Mesenchymal stem cell (in vitro differentiated cells and primary cell): Measurements from ENCODE around the gene KCNJ18.
"Not testable (repeated sequence)": the region's sequence is repeated elsewhere in the genome, so short reads cannot be mapped to it uniquely, and the experiment has no call there.

Source experiments
- DNase-seq: peaks from one replicate; pipeline ENCODE4 v3.0.0-alpha.2; 2013
- H2AFZ ChIP-seq: one replicate; pipeline ENCODE4 v1.6.1; 2013; ENCODE audit warnings: low read depth, mild to moderate bottlenecking, control low read depth, inconsistent platforms, low read length, moderate library complexity
- H2AK5ac ChIP-seq: 2 replicates; pipeline ENCODE4 v1.6.1; 2013; ENCODE audit warnings: low read length, moderate library complexity, mild to moderate bottlenecking, inconsistent platforms; ENCODE audit not compliant: severe bottlenecking
- H2BK120ac ChIP-seq: one replicate; pipeline ENCODE4 v1.6.1; 2013; ENCODE audit warnings: low read depth, mild to moderate bottlenecking, inconsistent platforms, low read length, moderate library complexity
- H2BK12ac ChIP-seq, 2 experiments: one replicate each; pipeline ENCODE4 v1.6.1; 2013; ENCODE audit warnings: inconsistent platforms in 2 of 2, low read length in 2 of 2, mild to moderate bottlenecking in 2 of 2, moderate library complexity in 2 of 2, control low read depth in 1 of 2
- H2BK15ac ChIP-seq: one replicate; pipeline ENCODE4 v1.6.1; 2013; ENCODE audit warnings: mild to moderate bottlenecking, low read depth, inconsistent platforms; ENCODE audit not compliant: poor library complexity, severe bottlenecking
- H2BK5ac ChIP-seq: 2 replicates; pipeline ENCODE4 v1.6.1; 2013; ENCODE audit warnings: low read depth, mild to moderate bottlenecking, low read length, control low read depth, inconsistent platforms; ENCODE audit not compliant: poor library complexity, severe bottlenecking
- H3K14ac ChIP-seq, 2 experiments: one replicate each; pipeline ENCODE4 v1.6.1; 2013; ENCODE audit warnings: inconsistent platforms in 2 of 2, low read length in 2 of 2, control low read depth in 1 of 2, mild to moderate bottlenecking in 1 of 2, moderate library complexity in 1 of 2
- H3K18ac ChIP-seq, 2 experiments: one replicate each; pipeline ENCODE4 v1.6.1; 2013; ENCODE audit warnings: inconsistent platforms in 2 of 2, low read length in 2 of 2, control low read depth in 1 of 2, low read depth in 1 of 2, mild to moderate bottlenecking in 1 of 2
- H3K23ac ChIP-seq, 2 experiments: one replicate each; pipeline ENCODE4 v1.6.1; 2013; ENCODE audit warnings: inconsistent platforms in 2 of 2, low read length in 2 of 2, mild to moderate bottlenecking in 2 of 2, moderate library complexity in 2 of 2, control low read depth in 1 of 2
- H3K27ac ChIP-seq: 2 replicates; pipeline ENCODE4 v1.5.1; 2013; ENCODE audit warnings: mild to moderate bottlenecking, moderate library complexity, low read length, control low read depth, inconsistent platforms; ENCODE audit not compliant: poor library complexity, severe bottlenecking
- H3K27me3 ChIP-seq, 2 experiments: 2 replicates each; pipeline versions ENCODE4 v1.6.1 to v1.7.0; 2013; ENCODE audit warnings: low read length in 2 of 2, mild to moderate bottlenecking in 2 of 2, moderate library complexity in 2 of 2, control low read depth in 1 of 2, inconsistent platforms in 1 of 2; ENCODE audit not compliant: control insufficient read depth in 1 of 2, insufficient read depth in 1 of 2
- H3K36me3 ChIP-seq, 2 experiments: 2 replicates each; pipeline versions ENCODE4 v1.6.1 to v1.7.0; 2013; ENCODE audit warnings: low read length in 2 of 2, control low read depth in 1 of 2, inconsistent platforms in 1 of 2, low read depth in 1 of 2, mild to moderate bottlenecking in 1 of 2; ENCODE audit not compliant: insufficient read depth in 2 of 2, control insufficient read depth in 1 of 2
- H3K4ac ChIP-seq, 2 experiments: one replicate each; pipeline ENCODE4 v1.6.1; 2013; ENCODE audit warnings: inconsistent platforms in 2 of 2, low read length in 2 of 2, mild to moderate bottlenecking in 2 of 2, moderate library complexity in 2 of 2, control low read depth in 1 of 2, low read depth in 1 of 2
- H3K4me1 ChIP-seq: 2 replicates; pipeline ENCODE4 v1.6.1; 2013; ENCODE audit warnings: low read depth, low read length, control low read depth; ENCODE audit not compliant: control insufficient read depth, insufficient read depth
- H3K4me2 ChIP-seq: 2 replicates; pipeline ENCODE4 v1.6.1; 2013; ENCODE audit warnings: low read length, mild to moderate bottlenecking, inconsistent platforms; ENCODE audit not compliant: poor library complexity, severe bottlenecking
- H3K4me3 ChIP-seq, 2 experiments: 2 replicates each; pipeline versions ENCODE4 v1.5.1 to v1.7.0; 2013; ENCODE audit warnings: low read length in 2 of 2, mild to moderate bottlenecking in 2 of 2, control low read depth in 1 of 2, low read depth in 1 of 2; ENCODE audit not compliant: insufficient read depth in 1 of 2
- H3K79me1 ChIP-seq: replicated peaks from 2 replicates; pipeline ENCODE4 v1.6.1; 2013; ENCODE audit warnings: mild to moderate bottlenecking, control low read depth, low read length, inconsistent platforms; ENCODE audit not compliant: poor library complexity, severe bottlenecking
- H3K9ac ChIP-seq: 2 replicates; pipeline ENCODE4 v1.7.0; 2013; ENCODE audit warnings: mild to moderate bottlenecking, low read length, moderate library complexity
- H3K9me3 ChIP-seq: 2 replicates; pipeline ENCODE4 v1.7.0; 2013; ENCODE audit warnings: mild to moderate bottlenecking, low read length; ENCODE audit not compliant: control insufficient read depth
- H4K8ac ChIP-seq: one replicate; pipeline ENCODE4 v1.6.1; 2013; ENCODE audit warnings: inconsistent platforms, mild to moderate bottlenecking, low read length, moderate library complexity
- H4K91ac ChIP-seq: one replicate; pipeline ENCODE4 v1.6.1; 2013; ENCODE audit warnings: mild to moderate bottlenecking, low read length, inconsistent platforms
- WGBS: methylation state at CpG from one replicate; pipeline ENCODE4 v1.1.7; 2013; ENCODE audit warnings: mixed read lengths; 5-methylcytosine and 5-hydroxymethylcytosine counted together

Gene KCNJ18

DNA sequence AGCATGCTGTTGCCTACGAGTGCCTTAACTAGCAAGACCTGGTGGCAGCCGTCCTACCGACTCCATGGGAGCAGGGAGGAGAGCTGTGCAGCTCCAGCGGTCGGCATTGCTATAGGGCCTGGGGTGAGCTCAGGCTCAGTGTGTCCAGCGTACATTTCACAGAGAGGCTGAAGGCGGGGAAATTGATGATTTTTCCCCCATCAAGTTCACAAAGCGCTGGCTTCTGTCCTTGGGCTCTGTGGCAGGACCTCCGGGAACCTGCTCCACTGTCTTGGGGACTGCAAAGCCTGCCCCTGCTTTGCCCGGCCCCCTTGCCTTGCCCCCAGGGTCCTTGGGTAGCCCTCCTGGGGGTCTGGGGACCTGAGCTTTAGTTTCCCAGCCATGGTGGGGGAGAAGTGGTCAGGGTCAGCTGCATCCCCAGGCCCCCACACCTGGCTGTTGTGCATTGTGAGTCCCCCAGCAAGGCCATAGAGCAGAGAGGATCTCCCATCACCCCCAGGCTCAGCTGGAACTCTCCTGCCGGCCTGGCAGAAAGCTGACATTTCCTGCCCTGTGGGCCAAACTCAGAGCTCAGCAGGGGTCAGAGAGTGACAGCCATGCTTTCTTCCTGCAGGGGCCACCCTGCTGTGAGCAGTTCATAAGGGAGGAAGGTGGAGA, 3.9 kb upstream of the KCNJ18 start:
- Histone ChIP-seq H2BK15ac (no peak overlapping the region), H3K36me3 (no peaks in the 10 kb centered on the region), H2BK5ac (no peak overlapping the region), H2BK12ac (no peak overlapping the region), H3K23ac (no peak overlapping the region), H3K4me3 (no peak overlapping the region), H2BK120ac (no peak overlapping the region), H3K14ac (no peak overlapping the region), H3K18ac (no peak overlapping the region), H3K4ac (no peak overlapping the region), H3K4me1 (no peaks in the 10 kb centered on the region), H2AK5ac (no peak overlapping the region), H3K9me3 (no peaks in the 10 kb centered on the region), H2AFZ (no peak overlapping the region), H3K79me1 (no peaks in the 10 kb centered on the region), H3K9ac (no peak overlapping the region), H4K91ac (no peak overlapping the region), H3K27me3 (no peaks in the 10 kb centered on the region), H3K27ac (no peak overlapping the region), H3K4me2 (no peak overlapping the region), H4K8ac (no peak overlapping the region)
- WGBS: 67% methylated on average over 11 of the region's 11 CpGs
- no peak for DNase-seq

DNA sequence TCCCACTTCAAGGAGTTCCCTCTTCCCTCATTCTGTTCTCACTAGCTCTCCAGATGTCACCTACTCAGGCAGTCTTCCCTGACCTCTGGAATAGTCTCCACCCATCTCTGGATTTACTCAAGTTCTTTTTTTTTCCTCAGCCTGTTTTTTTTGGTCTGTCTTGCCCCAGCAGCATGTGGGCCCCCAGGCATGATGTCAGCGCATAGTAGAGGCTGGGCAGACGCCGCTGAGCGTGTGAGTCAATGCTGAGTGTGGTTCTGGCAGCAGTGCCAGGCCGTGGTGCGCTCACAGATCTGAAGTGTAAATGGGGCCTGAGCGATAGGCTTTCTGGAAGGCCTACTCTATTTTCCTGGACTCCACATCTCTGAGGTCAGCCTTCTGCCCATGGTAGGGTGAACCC, 2.7 kb upstream of the KCNJ18 start:
- 77% methylated on average over 6 of the region's 7 CpGs for WGBS
- Histone ChIP-seq H3K9ac (peak overlapping the region; percentile 59), H2AFZ (no peak overlapping the region), H3K18ac (no peak overlapping the region), H3K9me3 (no peaks in the 10 kb centered on the region), H2BK12ac (no peak overlapping the region), H2BK5ac (no peak overlapping the region), H3K36me3 (no peaks in the 10 kb centered on the region), H3K79me1 (no peaks in the 10 kb centered on the region), H2AK5ac (no peak overlapping the region), H2BK120ac (no peak overlapping the region), H3K27ac (no peak overlapping the region), H3K4ac (no peak overlapping the region), H3K14ac (no peak overlapping the region), H4K8ac (no peak overlapping the region), H2BK15ac (no peak overlapping the region), H3K4me3 (no peak overlapping the region), H3K4me2 (no peak overlapping the region), H3K4me1 (no peaks in the 10 kb centered on the region), H3K27me3 (no peaks in the 10 kb centered on the region), H3K23ac (no peak overlapping the region), H4K91ac (no peak overlapping the region)
- DNase-seq: no peak

DNA sequence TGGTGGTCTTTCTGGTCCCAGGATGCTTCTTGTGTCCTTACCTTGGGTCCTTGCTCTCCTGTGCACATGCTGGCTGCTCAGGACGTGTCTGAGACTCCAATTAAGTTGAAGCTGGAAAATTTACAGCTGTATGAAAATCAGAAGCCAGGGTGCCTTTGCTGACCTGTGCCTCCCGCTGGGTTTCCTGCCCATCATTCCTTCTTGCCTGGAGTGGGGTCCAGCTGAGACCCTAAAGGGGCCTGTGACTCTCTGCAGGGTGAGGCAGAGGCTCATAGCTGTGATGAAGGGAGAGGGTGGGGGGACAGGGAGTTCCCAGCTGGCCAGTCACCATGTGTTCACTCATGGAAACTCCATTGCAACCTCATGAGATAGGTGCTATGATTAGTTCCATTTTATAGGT, 1.5 kb upstream of the KCNJ18 start:
- not testable (repeated sequence) for H3K27me3 ChIP-seq
- 27% methylated on average over 2 of the region's 2 CpGs for WGBS

DNA sequence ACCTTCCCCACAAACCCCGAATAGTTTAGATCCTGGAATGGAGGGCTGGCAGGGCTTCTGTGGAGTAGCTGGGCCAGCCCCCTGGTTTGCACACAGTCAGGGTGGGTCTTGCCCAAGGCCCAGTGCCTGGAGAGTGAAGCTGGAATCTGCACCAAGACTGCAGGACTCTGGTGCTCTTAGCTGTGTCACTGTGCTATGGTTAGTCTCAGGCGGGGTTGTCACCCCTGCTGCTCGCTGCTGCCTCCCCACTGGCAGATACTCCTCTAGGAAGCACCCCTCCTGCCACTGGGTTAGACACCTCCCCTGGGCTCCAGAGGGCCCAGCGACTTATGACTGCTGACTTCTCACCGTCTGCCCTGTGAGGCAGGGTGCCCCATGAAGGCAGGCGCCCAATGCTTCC, 842 bp upstream of the KCNJ18 start:
- not testable (repeated sequence) for H3K27ac ChIP-seq, H3K4me1 ChIP-seq, H3K4ac ChIP-seq, H2AK5ac ChIP-seq, H3K4me3 ChIP-seq, H3K23ac ChIP-seq, DNase-seq, H3K18ac ChIP-seq, H4K8ac ChIP-seq, H2BK120ac ChIP-seq, H3K36me3 ChIP-seq, H3K27me3 ChIP-seq, H3K79me1 ChIP-seq, H3K4me2 ChIP-seq, H3K9ac ChIP-seq, H3K14ac ChIP-seq, H2BK15ac ChIP-seq, H2BK5ac ChIP-seq, H3K9me3 ChIP-seq, H4K91ac ChIP-seq, H2BK12ac ChIP-seq, H2AFZ ChIP-seq
- WGBS: 75% methylated on average over 5 of the region's 6 CpGs

More for the DNA sequence above, 1.5 kb upstream of the KCNJ18 start:
- not testable (repeated sequence) for H3K23ac ChIP-seq, H2AK5ac ChIP-seq, H3K27ac ChIP-seq, H3K9me3 ChIP-seq, H3K4me1 ChIP-seq, H2BK12ac ChIP-seq, DNase-seq, H3K4me2 ChIP-seq, H2BK15ac ChIP-seq, H2AFZ ChIP-seq, H2BK120ac ChIP-seq, H3K18ac ChIP-seq, H4K91ac ChIP-seq, H3K14ac ChIP-seq, H3K79me1 ChIP-seq, H4K8ac ChIP-seq, H2BK5ac ChIP-seq, H3K4me3 ChIP-seq, H3K9ac ChIP-seq, H3K4ac ChIP-seq, H3K36me3 ChIP-seq
